GM18505 (cell line): ENCODE data around the gene CHKA.

Experiments
- ATAC-seq: cut with Tn5 transposase; IDR thresholded peaks from one replicate; pipeline ENCODE4 v1.9.1; 2021; ENCODE audit not compliant: unreplicated experiment
- POLR2A ChIP-seq: IDR thresholded peaks from 4 replicates; pipeline ENCODE4 v1.6.1; 2011; ENCODE audit warnings: borderline replicate concordance; ENCODE audit not compliant: insufficient read depth, insufficient read length; ENCODE audit errors: extremely low read depth

The CHKA gene

DNA sequence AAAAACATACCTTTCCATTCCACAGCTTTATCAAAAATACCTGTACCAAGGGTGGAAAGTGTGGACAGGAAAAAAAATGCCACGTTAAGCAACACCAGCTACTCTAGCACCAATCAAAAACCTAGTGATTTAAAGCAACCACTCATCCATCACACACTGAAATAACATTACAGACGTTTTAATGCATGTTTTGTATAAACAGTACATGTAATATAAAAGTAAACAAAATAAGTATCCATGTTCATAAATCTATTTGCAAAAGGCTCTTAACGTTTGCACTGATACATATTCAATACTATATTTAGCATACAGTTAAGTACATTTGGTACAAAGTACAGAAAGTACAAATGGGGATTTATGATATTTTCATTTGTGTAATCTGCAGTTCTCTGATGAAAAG lies 38.7 kb downstream of the CHKA start:
- no peak for TF ChIP-seq POLR2A
- ATAC-seq, result no peak

DNA sequence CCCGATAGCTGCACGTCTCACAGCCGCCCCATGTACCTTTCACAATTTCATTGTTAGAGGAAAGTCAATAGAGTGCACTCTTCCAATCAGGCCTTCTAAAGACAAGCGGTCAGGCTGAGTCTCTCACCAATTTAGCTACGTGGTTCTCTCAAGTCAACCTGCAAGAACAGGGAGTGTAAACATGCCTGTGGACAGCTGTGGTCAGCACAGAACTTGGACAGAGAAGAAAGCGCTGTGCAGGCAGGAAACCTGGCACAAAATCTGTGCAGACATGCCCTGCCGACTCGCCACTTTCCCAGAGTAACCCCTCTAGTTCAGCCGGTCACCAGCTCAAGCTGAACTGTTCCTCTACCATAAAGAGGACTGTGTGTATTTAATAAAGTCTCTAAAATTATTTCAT lies 39.5 kb downstream of the CHKA start:
- no peak for TF ChIP-seq POLR2A
- ATAC-seq, result no peak

DNA sequence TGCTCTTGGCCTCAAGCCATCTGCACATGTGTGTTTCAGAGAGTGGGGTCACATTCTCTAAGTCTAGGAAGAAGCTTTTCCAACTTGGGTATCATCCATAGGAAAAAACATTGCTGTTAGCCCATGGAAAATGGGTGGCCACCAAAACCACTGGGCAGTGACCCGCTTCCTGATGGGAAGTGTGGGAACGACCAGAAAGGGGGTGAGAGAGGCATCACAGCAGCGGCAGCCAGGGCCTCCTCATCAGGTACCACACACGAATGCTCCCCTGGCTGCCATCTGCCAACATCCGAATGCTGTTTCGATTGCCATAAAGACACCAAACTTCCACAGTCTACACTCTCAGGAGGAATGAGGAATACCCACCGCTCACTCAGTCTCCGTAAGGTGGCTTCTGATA lies 40.3 kb downstream of the CHKA start:
- ATAC-seq, result no peak
- no peak for TF ChIP-seq POLR2A

DNA sequence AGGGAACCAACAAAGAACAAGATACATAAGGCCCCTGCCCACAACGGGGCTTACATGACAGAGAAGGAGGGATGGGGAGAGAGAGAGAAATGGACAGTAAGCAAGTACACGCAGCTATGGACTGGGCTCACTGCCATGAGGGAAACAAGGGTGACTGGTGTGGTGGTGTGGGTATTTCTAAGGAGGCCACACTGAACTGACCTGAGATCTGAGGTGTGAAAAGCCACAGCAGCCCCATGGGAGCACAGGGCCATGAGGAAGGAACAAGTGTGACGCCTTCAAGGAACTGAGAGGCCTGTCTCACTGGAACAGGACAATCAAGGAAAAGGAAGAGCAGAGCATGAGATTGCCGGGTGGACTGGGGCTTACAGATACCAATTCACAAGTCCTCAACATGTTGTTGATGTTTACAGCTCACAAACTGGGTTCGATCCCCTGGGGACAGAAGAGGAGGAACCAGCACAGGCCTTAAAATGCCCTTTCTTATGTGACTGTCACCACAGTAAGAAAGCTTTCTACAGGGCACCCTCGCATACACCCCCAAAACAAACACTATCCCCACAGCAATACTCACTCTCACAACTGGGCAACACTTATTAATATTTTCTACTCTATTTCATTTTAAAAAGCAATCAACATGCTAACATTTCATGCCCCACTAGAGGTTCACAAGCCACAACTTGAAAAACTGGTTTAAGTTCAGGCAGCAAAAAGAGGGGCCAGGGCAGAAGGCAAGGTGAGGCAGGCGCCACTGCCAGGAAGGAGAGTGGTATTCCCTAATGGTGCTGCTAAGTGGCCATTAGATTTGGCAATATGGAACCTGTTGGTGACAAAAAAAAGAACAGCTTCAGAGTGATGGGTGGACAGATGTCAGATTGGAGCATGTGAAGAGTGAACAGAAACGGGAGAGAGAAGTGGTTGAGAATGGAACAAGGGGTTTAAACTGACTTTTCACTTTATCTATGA lies 43.3 kb downstream of the CHKA start:
- ATAC-seq, result no peak
- no peak for TF ChIP-seq POLR2A

DNA sequence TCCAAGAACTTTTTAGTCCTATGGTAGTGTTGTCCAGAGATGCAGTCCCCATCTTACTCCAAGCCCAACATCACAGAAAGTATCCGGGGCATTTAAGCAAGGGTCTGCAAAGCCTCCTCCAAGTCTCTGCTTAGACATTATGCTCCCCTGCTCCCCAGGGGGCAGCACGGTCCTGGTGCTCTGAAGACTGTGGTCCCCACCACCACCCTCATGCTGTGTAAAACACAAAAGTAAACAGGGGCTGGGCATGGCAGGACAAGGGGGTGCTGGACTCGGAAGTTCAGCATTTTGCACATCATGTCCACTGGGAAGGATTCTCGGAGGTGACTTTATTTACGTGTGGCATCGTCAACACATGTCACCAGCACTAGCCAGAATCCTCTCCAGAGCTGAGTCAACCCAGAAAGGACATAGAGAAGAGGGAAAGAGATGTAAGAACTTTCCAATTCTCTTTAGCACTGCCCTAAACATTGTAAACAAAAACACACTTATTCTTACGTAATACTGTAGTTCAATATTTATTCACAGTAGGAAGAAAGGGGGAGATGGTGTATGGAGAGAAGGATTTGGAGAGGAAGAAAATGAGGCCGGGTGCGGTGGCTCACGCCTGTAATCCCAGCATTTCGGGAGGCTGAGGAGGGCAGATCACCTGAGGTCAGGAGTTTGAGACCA lies 44.7 kb downstream of the CHKA start:
- no peak for ATAC-seq
- TF ChIP-seq POLR2A, result no peak

DNA sequence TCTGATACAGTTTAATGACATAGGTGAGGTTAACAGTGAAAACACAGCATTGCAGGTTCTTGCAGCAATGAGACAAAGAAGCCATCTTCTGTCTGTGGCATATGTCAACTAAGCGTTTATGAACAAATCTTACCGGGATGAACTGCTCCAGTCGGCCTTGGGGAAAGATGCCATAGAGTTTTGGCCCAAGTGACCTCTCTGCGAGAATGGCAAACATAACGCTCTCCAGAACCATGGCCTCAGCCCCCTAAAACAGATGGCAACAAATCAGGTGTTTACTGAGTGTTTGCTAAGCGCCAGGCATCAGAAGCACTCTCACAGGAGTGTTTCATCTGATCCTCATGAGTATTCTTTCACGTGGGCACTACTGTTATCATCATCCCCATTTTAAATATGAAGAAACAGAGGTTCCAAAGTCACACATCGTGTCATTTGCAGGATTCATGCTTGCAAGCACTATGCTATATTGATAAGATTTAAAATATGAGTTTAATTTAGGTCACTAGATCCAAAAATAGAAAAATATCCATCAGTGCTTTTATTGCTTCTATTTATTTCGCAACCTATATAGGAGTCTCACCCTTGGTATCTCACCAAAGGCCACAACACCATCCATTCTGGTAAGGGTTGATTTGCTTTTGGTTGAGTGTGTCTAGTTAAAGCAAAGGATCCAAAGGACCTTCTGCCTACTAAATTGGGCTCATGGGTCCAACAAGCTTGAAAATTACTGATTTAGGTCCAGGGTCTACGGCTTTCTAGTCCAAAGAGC lies 46.4 kb downstream of the CHKA start:
- no peak for ATAC-seq

DNA sequence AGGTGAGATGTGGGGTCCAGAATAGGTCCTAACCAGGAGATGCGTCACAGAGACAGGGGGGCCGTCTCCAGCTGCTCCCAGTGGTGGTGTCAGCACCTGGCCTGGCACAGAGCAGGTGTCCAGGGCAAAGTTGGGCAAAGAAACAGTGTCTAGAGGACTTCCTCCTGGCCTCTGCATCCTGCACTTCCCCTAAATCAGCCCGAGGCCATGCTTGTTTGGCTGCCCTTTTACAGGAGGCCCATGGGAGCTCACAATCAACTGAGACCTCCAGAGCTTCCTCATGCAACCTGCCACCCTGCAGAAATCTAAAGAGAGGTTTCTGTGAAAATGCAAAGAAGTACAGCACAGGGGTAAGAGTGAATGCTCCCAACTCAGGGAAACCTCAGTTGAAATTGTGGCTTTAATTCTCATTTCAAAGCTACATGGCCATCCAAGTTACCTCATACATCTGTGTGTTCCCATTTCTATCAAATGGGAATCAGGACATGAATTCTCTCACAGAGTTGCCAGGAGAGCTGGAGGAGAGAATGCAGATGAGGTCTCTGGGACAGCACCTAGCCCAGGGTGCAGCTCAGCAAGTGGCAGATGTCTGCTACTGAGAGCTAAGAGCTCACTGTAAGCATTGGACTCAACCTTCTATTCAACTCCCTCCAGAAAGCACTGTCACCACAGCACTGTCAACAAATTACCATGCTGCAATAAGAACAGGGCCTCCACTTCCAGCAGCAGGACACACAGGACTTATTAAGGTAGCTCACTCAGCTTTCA lies 49.7 kb downstream of the CHKA start:
- no peak for TF ChIP-seq POLR2A
- no peak for ATAC-seq

More for the DNA sequence above, 46.4 kb downstream of the CHKA start:
- TF ChIP-seq POLR2A, result no peak

DNA sequence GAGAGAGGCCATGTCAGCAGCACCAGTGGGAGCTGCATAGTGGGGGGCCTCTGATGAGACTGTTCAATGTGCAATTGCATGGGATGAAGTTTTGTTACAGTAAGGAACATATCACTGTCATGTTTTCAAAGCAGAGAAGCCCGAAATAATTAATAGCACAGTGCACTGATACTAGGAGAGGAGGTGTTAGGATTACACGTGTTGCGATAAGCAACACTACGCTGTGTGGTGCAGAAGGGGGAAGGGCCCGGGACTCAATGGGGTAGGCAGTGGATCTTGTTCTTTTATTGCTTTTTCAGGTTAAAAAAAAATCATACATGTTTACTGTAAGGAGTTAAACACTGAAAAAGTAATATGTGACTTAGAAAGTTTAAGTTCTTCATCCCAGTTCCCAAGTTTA lies 53.2 kb downstream of the CHKA start:
- ATAC-seq, result no peak
- no peak for TF ChIP-seq POLR2A

DNA sequence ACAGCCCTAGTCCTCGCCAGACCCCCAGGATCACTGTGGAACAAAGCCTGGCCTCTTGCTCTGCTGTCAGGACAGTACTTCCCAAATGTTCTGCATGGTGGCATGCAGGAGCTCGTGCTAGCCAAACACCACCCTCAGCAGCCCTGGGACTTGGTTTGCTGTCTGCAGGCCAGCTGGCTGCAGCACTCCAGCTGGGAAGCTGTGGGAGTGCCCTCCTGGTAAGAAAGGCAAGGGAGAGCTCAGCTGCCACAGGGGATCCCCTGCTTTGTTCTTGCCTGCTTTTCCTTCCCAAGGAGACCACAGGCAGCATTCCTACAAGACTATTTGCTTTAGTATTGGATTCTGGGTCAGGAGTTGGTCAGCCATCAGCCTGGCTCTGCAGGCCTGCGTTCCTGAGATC lies 54.4 kb downstream of the CHKA start:
- TF ChIP-seq POLR2A, result no peak
- ATAC-seq, result no peak

DNA sequence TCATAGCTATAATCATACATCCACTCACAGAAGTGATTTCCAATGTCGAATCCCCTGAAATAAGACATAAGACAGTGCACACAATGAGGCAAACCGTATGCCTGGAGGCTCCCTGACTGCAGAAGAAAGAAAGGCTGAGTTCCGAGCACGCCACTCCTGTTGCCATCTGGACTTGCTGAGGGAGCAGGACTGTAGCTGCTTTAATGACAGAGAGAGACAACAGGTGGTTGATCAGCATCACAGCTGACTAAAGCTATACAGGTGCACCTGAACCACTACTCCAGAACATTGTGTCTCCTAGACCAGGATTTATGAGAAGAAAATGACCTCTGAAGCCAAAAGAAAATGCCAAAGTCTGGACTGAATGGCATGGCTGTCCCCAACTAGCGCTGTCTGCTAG lies 55.3 kb downstream of the CHKA start:
- ATAC-seq, result no peak
- TF ChIP-seq POLR2A, result no peak

DNA sequence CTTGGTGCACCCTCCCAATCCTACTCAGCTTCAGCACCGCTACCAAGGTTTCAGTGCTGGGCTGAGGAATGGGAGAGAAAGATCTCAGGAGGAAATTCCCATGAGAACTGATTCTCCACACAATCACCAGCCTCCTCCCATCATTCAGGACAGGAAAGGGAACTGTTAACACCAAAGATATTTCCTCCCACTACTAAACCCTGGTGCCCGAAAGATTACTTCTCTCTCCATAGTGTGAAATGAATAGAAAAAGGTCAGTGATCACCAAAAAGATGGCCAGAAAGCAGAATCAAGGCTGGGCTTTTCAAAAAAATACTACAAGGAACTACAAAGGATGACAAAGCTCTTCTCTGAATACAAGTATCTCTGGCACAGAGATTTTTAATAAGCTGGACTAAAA lies 56.3 kb downstream of the CHKA start:
- ATAC-seq, result no peak
- no peak for TF ChIP-seq POLR2A

DNA sequence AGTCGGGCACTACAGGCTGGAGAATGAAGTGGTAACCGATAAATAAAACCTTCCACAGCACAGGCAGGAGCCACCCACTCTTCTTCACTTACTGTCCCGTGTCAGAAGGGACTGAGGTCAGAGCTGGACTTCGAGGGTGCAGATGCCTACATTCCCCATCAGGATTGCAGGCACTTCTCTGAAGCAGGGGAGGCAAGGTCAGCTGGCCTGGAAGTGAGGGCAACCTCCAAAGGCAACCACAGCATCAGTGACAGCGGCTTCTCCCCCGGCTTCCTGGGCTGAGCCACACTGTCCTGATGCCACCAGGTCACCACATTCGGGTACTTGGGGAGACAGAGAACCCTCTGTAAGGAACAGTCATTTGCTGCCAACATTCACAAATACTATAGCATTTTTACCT lies 59.7 kb downstream of the CHKA start:
- ATAC-seq, result no peak
- no peak for TF ChIP-seq POLR2A

DNA sequence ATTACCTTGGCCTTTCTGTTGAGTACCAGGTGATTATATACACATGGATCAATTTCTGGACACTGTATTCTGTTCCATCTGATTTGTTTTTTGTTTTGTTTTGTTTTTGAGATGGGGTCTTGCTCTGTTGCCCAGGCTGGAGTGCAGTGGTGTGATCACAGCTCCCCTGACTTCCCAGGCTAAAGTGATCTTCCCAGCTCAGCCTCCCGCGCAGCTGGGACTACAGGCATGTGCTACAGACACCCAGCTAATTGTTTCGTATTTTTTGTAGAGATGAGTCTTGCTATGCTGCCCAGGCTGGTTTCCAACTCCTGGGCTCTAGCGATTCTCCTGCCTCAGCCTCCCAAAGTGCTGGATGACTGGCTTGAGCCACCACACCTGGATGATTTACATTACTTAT lies 63.4 kb downstream of the CHKA start:
- TF ChIP-seq POLR2A, result no peak
- ATAC-seq, result no peak
